CD4-positive, alpha-beta T cell treated with Interleukin-15 for 4 hours (primary cell): ENCODE data around the gene SKA2.
"Not testable (repeated sequence)": the region's sequence is repeated elsewhere in the genome, so short reads cannot be mapped to it uniquely, and the experiment has no call there.

Source experiments
- DNase-seq: peaks from one replicate; pipeline ENCODE4 v3.0.0-alpha.2; 2020; ENCODE audit warnings: low spot score

The SKA2 gene, protein sequence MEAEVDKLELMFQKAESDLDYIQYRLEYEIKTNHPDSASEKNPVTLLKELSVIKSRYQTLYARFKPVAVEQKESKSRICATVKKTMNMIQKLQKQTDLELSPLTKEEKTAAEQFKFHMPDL

DNA sequence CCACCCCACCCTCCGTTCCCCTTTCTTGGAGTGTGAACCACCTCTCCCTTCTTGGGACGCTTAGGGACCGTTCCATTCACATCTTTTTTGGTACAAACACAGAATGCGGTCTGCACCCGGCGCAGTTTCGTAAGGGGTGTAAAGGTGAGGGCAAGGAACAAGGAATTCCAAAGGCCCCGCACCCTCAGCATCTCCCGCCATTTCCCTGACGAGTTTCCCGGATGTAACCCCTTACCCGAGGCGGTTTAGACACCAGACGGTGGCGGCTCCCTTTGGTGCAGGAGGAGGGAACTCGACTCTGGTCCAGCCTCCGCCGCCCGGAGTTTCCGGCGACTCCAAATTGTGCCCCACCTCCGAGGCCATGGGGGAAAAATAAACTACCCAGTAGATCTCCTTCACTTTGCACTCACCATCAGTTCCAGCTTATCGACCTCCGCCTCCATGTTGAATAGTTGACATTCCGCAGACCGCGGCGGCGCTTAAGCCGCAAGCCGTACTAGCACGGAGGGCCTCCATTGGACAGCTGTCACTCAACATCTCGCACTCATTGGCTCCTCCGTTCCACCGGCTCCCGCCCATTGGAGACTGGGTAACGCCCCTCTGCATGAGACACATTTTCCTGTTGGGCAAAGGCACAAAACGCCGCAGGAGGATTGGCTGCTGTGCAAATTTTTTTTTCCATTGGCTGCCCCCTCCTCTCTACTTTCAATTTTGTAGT, at the start of gene SKA2:
Gene SKA2, minus strand, starts transcription at position 466 of the 718 bp plus-strand sequence. Its CDS starts 23 bp downstream, at position 443.
- DNase-seq: no peak

- no peak for DNase-seq
These were observed 47.3 kb upstream of the SKA2 start for GRCh38 chr17:59202320-59202719.

GRCh38 chr17:59199398-59199797, 44.4 kb upstream of the SKA2 start:
- no peak for DNase-seq

GRCh38 chr17:59193336-59193862, 38.4 kb upstream of the SKA2 start:
- no peak for DNase-seq

- no peak for DNase-seq
These were observed 35.8 kb upstream of the SKA2 start for GRCh38 chr17:59190806-59191205.

- no peak for DNase-seq
These were observed 31.9 kb upstream of the SKA2 start for GRCh38 chr17:59186850-59187249.

DNA sequence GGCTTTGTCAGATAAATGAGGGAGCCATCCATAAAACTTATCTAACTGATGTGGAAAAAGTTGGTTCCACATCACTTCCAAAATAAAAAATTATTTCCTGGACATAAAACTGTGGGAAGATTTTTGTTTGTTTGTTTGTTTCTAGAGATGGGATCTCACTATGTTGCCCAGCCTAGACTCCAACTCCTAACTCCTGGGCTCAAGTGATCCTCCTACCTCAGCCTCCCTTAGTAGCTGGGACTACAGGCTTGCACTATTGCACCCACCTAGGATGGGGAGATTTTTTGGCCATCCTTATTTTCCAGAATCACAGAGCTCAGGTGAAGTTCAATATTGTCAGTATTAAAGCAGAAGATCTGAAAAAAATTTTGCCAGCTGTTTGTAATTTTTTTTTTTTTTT, 31.0 kb upstream of the SKA2 start:
- no peak for DNase-seq

- no peak for DNase-seq
These were observed 26.5 kb upstream of the SKA2 start for GRCh38 chr17:59181481-59181880.

- no peak for DNase-seq
These were observed 25.6 kb upstream of the SKA2 start for GRCh38 chr17:59180626-59181025.

DNA sequence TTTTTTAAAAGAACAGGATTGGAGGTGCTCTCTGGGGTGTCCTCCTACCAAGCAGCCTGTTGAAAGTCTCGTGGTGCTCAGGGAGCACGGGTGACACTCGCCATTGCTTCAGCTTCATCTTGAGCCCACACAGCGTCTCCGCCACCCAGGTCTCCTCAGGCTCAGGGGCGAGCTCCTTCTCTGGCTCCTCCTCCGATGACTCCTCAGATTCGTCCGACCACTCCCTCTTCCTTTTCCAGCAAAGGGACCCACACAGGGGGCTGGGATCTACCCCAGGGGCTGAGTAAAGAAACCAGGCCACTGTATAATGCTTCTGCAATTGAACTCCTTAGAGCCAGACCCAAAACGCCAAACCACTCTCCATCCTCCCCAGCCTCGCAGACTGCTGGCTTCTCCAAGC, 24.6 kb upstream of the SKA2 start:
- DNase-seq: not testable (repeated sequence)

DNA sequence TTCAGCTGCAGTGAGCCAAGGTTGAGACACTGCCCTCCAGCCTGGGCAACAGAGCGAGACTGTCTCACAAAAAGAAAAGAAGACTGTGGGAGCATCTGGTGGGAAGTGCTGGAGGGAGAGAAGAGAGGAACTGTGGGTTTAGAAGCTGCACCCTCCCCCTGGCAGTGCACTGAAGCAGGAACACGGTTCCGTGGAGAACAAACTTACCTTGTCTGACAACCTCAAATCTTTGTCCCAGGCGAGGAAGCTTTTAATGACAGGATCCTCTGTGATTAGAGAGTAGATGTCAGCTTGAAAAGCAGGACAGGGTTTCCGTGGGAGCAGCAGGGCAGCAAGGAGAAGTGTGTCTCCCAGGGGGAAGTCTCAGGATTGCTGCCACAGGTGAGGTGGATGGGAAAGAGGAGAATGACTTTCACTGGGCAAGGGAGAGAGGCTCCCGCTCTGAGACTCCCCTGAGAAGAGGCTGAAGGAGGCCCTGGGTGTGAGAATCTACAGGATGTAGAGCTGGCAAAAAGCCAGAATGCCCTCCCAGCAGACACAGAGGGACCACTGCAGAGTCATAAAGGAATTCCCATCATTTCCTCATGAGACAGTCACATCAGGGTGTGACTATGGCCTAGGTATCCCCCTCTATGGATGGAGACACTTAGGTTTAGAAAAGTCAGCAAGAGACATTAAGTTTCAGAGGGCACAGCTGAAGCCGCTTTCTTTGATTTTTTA, 23.4 kb upstream of the SKA2 start:
- no peak for DNase-seq

DNA sequence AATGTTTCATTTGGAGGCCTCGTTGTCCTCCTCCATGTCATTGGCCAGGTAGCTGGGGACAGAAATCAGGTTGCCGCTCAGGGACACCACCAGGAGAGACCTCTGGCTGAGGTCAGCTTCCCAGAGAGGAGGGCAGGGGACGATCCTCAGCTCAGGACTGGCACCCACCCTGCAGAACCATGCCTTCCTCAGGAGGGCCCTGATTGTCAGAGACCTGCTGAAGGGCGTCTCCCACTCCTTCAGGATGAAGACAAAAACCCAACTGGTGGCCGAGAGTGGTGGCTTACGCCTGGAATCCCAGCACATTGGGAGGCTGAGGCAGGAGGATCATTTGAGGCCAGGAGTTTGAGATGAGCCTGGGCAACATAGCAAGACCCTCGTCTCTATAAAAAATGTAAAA, 20.1 kb upstream of the SKA2 start:
- DNase-seq: no peak

GRCh38 chr17:59174671-59175070, 19.7 kb upstream of the SKA2 start:
- DNase-seq: no peak

GRCh38 chr17:59172436-59173004, 17.5 kb upstream of the SKA2 start:
- DNase-seq: no peak

- DNase-seq: no peak
These were observed 12.6 kb upstream of the SKA2 start for GRCh38 chr17:59167571-59168001.

DNA sequence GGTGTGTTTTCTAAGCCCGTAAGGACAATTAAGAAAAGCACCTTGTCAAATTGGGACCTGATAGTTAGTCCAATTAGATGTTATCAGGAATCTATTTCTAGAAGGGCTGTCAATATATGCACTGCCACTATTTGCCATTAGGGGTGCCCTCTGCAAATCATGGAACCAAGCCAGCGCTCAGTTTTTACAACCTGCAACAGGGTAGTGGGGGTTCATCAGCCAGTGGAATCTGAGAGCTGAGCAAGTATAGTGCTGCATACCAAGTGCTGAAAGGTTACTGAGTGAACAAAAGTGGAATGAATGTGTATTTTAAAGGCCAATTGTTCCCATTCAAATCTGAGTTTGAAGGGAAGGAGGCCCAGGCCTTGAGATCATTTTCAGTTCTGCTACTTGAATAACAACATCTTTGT, 11.0 kb upstream of the SKA2 start:
- DNase-seq: peak; percentile 57

GRCh38 chr17:59161477-59161876, 6.5 kb upstream of the SKA2 start:
- no peak for DNase-seq

- no peak for DNase-seq
These were observed 5.4 kb upstream of the SKA2 start for GRCh38 chr17:59160157-59161025.

DNA sequence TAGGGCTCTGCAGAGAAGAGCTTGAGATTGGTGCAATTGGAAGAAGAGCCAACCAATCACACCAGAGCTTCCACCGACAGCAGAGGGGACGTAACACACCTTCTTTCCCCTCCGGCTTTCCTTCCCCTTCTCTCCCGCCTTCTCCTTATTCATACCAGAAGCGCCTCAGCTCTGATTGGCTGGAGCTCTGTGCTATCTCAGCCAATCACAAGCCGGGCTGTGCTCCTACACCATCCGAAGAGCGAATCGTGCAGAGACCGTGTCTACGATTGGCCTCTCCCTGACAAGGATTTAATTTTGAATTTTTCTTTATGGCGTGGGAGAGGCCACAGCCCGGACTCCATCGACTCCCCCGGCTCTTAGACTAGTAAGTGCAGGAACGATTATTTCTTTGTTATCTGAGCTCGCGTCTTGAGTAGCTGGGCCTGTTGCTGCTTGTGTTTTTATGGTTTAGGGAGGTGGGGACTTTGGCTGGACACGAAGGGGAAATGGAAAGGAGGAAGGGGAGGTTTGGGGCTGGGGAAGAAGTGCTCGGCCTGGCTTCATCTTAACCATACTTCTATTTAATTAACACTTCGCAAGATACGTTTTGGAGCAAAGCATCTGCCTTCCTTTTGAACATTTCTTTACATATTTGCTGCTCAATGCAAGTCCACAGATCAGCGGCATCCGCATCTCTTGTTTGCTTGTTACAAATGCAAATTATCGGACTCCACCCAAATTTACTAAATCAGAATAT, 622 bp upstream of the SKA2 start, which contains the start of gene PRR11:
Gene PRR11, plus strand, starts transcription at position 308 of the 739 bp plus-strand sequence. CDS start 14,007 bp downstream, outside the sequence.
- DNase-seq: peak; percentile 99

DNA sequence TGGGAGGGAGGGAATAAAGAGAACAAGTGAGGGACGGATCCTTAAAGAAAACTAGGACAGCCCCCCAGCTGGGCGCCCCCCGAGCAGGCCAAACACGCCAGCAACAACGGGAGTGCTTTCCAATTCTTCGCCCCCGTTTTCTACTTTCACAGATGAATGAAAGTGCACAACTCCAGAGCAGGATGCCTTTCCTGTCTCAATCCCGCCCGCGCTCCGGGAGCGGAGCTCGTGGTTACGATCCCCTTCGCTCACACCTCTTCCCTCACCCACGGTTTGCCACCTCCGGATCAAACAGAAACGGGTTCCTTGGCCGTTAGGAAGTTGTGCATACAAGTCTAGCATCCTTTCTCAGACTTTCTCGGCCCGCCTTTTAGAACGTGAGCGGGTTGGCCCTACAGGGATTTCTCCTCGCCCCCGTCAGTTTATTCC, 680 bp downstream of the SKA2 start:
- peak; percentile 24 for DNase-seq

GRCh38 chr17:59152925-59153324, 2.1 kb downstream of the SKA2 start:
- no peak for DNase-seq
